Mucosa of descending colon (tissue), 3 donors: ENCODE measurements around the gene TCTN2. TPM values are rescaled to one million over a fixed set of nuclear protein-coding genes. Genes with fewer than 3 reads are reported as not detected.

ENCODE experiments used
- ATAC-seq: fragments of 200-7000 bp; cut with Tn5 transposase; one replicate; pipeline ENCODE4 v1.9.1; 2020; ENCODE audit warnings: mild to moderate bottlenecking, moderate library complexity
- DNase-seq, 3 donors: peaks; one replicate each; pipeline ENCODE4 v3.0.0-alpha.2; 2020
- H3K36me3 ChIP-seq: fragments of 200-600 bp; one replicate; pipeline ENCODE4 v1.8.0; 2021; ENCODE audit warnings: low read depth, mild to moderate bottlenecking
- H3K4me1 ChIP-seq: fragments of 200-600 bp; one replicate; pipeline ENCODE4 v1.8.0; 2021; ENCODE audit warnings: low read depth, mild to moderate bottlenecking
- H3K4me3 ChIP-seq: fragments of 200-600 bp; one replicate; pipeline ENCODE4 v1.8.0; 2021; ENCODE audit warnings: mild to moderate bottlenecking
- H3K9me3 ChIP-seq: fragments of 200-600 bp; one replicate; pipeline ENCODE4 v1.8.0; 2021; ENCODE audit warnings: mild to moderate bottlenecking
- CTCF ChIP-seq: fragments of 200-600 bp; IDR thresholded peaks from one replicate; pipeline ENCODE4 v1.8.0; 2022; ENCODE audit warnings: antibody characterized with exemption, mild to moderate bottlenecking
- intact Hi-C, 2 donors: fragments of 100-400 bp; cut with DNase I in 1 of 2; cut with micrococcal nuclease in 1 of 2; formaldehyde crosslinking; loops; one replicate each; pipeline versions ENCODE4 v1.11.0 to v1.11.1; 2022; cut with DNase I, micrococcal nuclease
- total RNA-seq, 3 donors: library from RNA; stranded (reverse); fragmentation: NEBNext Ultra II Directional in 2 of 3; extraction: Animal tissue kit (Norgen Biotek cat#: 25700) in 2 of 3; gene quantifications; one replicate each; pipeline versions ENCODE4 v1.2.1 to v1.2.4, GENCODE V29; 2021 to 2023
- donor health status: DM: no; HTN: no; CAD: no; lungs with moderate emphysema.
- donor health status: DM: no; HTN: no; CAD: no.
- donor health status: DM: no; HTN: yes; CAD: no.

The TCTN2 gene
- total RNA-seq, 3 donors from 2014 or later: 5.2 to 9.0 (median 6.2) TPM

GRCh38 chr12:123676616-123677320 lies 5.9 kb downstream of the TCTN2 start:
- ATAC-seq (no peak), DNase-seq (no peak)
- Histone ChIP-seq H3K4me1 (peaks cover 6% of the 10 kb centered on the region), H3K4me3 (no peak overlapping the region), H3K36me3 (no peaks in the 10 kb centered on the region), H3K9me3 (no peaks in the 10 kb centered on the region)
- TF ChIP-seq CTCF: no peak
- intact Hi-C loops: no loop called here

- DNase-seq (no peak), ATAC-seq (no peak)
- Histone ChIP-seq H3K4me3 (no peak overlapping the region), H3K9me3 (no peaks in the 10 kb centered on the region), H3K36me3 (no peaks in the 10 kb centered on the region), H3K4me1 (no peaks in the 10 kb centered on the region)
- TF ChIP-seq CTCF: no peak
- intact Hi-C loops: no loop called here
Observed at GRCh38 chr12:123678981-123679380, 8.1 kb downstream of the TCTN2 start.

GRCh38 chr12:123681605-123682004 lies 10.7 kb downstream of the TCTN2 start:
- H3K36me3 ChIP-seq: no peaks in the 10 kb centered on the region
- ATAC-seq: no peak
- intact Hi-C loops: no loop called here

GRCh38 chr12:123683964-123684363 lies 13.1 kb downstream of the TCTN2 start:
- DNase-seq: no peak
- Histone ChIP-seq H3K4me3 (no peak overlapping the region), H3K9me3 (no peaks in the 10 kb centered on the region), H3K4me1 (no peaks in the 10 kb centered on the region), H3K36me3 (no peaks in the 10 kb centered on the region)
- TF ChIP-seq CTCF: no peak
- intact Hi-C loops: no loop called here
- ATAC-seq: no peak

More at GRCh38 chr12:123681605-123682004, 10.7 kb downstream of the TCTN2 start:
- no peak for TF ChIP-seq CTCF
- H3K4me1 ChIP-seq: no peaks in the 10 kb centered on the region
- H3K9me3 ChIP-seq: no peaks in the 10 kb centered on the region
- DNase-seq: no peak
- H3K4me3 ChIP-seq: no peak overlapping the region

GRCh38 chr12:123686636-123687190 lies 15.8 kb downstream of the TCTN2 start:
- Histone ChIP-seq H3K4me1 (no peaks in the 10 kb centered on the region), H3K4me3 (no peak overlapping the region), H3K36me3 (no peaks in the 10 kb centered on the region), H3K9me3 (no peaks in the 10 kb centered on the region)
- no peak for TF ChIP-seq CTCF
- intact Hi-C loops: no loop called here
- ATAC-seq (no peak), DNase-seq (no peak)
